NOMO-1 treated with DMSO at 0.1 percent for 48 hours (cell line): ENCODE results near the gene NTSR2.

Experiments
- DNase-seq: peaks from one replicate; lab custom pipeline; 2025; ENCODE audit not compliant: unreplicated experiment; lab: John Stamatoyannopoulos, UW

Gene NTSR2

GRCh38 chr2:11669454-11670291, at the start of gene NTSR2:
Gene NTSR2 (minus strand): TSS chr2:11670195. CDS start chr2:11670129, 66 bp downstream.
- no peak for DNase-seq

GRCh38 chr2:11719230-11719977, 49.4 kb upstream of the NTSR2 start:
- DNase-seq: no peak

GRCh38 chr2:11718606-11719005, 48.6 kb upstream of the NTSR2 start:
- no peak for DNase-seq

- no peak for DNase-seq
These were observed 47.6 kb upstream of the NTSR2 start for GRCh38 chr2:11717623-11718022.

DNA sequence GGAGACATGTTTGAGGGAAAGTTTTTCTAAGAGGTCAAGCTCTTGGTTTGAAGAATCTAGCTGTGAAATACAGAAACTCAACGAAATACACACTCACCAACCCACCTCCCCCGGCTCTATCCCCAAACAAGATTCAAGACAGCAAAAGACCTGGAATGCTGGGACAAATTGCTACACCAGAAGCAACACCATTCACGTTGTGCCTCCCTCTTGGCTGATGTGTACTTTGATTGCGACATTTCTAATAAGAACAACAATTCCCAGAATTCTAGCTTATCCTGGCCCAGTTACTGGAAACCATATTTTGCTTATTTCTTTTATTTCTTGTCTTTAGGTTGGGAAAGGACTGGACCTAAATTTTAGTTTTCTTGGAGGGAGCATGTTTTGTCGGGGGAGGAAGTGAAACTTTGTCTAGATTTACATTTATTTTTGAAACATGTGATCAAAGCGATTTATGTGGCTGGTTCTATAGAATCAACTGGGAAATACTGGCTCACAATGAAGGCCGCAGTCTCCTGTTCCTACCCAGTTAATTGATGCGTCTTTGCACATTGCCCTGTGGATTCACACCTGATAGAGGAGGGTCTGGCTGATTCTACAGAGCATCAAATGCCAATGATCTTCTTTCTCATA, 46.8 kb upstream of the NTSR2 start:
- DNase-seq: peak; percentile 67

DNA sequence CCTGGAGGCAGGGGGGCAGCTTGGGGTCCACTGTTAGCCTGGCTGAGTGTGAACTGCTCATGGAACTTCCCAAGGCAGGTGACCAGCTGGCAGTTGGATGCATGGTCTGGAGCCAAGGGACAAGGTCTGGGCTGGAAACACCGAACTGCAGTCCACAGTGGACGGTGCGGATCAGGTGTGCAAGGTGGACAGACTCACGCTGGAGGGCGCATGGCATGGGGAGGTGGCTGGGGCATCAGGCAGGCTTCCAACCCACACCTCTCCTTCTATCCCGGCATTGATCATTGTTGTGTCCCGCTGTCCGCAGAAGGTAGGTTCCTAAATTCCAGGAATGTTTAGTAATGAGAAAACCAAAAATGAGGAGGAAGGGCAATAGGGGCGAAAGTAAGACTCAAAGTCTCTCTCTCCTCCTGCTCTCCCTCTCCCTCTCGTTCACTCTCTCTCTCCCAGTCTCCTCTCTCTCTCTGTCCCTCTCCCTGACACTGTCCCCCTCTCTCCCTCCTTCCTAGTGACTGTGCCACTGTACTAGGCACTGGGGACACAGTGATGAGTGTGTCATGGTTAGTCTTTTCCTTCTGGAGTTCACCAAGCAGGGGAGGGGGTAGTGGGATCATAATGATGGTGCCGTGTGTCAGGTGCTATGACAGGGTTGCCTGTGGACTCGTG, 46.1 kb upstream of the NTSR2 start:
- DNase-seq: no peak

DNA sequence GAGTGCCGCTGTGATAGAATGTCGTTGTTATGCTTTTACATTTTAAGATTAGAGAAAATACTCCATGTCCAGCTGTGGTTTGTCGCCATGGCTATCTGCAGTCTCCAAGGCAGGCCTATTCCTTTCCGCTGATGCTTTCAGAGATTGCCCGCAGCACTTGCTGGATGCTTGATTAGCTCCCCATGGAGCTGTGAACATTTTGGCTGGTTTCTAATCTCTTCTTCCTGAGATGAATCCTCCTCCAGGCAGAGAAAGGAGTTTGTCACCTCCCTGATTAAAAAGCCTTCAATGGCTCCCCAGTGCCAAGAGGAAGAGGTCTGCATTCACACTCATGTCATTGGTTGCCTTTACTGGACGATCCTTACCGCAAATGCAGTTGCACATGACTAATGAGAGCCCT, 43.8 kb upstream of the NTSR2 start:
- no peak for DNase-seq

GRCh38 chr2:11712866-11713265, 42.9 kb upstream of the NTSR2 start:
- no peak for DNase-seq

DNA sequence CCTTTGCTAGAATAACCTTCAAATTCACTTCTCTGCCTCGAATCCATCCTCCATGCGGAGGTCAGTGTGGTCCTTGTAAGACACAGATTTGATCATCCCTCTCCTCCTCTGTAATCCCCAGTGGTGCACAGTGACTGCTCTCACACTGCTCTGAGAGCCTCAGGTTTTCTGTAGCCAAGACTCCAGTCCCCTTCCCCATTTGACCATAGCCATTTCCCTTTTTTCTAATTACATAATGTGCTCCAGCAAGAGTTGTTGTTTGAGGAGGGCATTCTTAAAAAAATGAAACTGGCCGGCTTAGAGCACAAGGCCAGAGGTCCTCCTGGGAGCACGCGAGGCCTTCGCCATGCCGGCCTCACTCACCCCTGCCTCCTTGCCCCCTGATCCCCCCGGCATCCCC, 41.8 kb upstream of the NTSR2 start:
- DNase-seq: peak; percentile 66

GRCh38 chr2:11711354-11711716, 41.3 kb upstream of the NTSR2 start:
- no peak for DNase-seq

GRCh38 chr2:11710632-11711353, 40.8 kb upstream of the NTSR2 start:
- DNase-seq: no peak

- no peak for DNase-seq
These were observed 40.2 kb upstream of the NTSR2 start for GRCh38 chr2:11710210-11710609.

GRCh38 chr2:11709293-11709692, 39.3 kb upstream of the NTSR2 start:
- DNase-seq: no peak

DNA sequence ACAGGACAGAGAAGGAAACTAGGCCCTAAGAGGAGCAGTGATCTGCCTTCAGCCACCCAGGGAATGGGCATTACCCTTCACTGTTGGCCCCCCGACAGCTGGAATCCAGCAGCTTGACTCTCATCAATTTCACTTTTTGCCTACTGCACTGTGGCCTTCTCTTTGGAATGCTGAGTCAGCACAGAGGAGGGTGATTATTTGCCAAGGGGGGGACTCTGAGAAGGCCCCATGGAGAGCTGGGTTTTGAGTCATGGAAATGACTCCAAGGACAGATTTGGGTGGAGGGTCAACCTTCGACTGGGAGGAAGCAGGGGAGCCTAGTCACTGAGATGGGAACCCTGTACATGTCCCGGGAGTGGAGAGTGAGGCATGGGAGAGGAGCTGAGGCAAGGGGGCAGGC, 38.1 kb upstream of the NTSR2 start:
- no peak for DNase-seq

DNA sequence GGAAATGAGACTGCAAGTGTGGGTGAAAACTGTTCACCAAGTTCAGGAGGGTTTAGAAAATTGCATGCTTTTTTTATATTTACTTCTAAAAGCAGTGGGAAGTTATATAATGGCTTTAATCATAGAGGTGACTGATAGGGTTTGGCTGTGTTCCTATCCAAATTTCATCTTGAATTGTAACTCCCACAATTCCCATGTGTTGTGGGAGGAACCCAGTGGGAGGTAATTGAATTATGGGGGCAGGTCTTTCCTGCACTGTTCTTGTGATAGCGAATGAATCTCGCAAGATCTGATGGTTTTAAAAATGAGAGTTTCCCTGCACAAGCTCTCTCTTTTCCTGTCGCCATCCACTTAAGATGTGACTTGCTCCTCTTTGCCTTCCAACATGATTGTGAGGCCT, 35.7 kb upstream of the NTSR2 start:
- DNase-seq: no peak

DNA sequence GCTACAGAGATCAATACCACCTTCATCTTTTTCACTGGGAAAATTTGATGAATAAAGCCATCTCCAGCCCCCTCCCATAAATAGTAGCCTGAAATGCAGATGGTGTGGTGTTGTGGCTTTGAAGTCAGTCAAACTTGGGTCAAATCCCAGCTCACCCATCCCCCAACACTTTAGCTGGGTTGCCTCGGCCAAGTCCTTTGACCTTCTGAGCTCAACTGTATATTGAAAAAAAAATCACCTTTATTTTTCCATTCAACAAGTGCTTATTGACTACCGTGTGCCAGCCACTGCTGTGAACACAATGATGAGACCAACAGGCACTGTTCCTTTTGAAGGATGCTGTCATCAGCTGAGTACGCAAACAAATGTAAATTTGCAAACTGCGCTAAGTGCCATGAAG, 35.1 kb upstream of the NTSR2 start:
- no peak for DNase-seq

GRCh38 chr2:11703700-11704099, 33.7 kb upstream of the NTSR2 start:
- no peak for DNase-seq

- no peak for DNase-seq
These were observed 33.0 kb upstream of the NTSR2 start for GRCh38 chr2:11702946-11703345.

GRCh38 chr2:11701751-11702301, 31.8 kb upstream of the NTSR2 start:
- DNase-seq: peak; percentile 90

DNA sequence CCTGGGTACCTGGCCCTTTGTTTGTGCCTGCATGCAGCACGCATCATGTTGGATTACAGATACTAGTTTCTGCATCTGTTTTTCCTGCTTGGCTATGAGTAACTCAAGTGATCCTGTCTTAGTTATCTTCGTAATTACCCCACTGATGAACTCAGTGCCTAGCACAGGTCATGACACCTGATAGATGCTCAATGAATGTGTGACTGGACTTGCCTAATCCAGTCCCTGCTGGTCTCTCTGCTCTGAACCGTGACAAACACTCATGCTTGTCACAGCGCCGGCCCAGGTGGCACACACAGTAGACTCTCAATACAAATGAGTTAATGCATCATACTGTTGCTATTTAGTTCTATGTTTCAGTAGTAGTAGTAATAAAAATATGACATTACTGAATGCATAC, 31.2 kb upstream of the NTSR2 start:
- no peak for DNase-seq
